ENCODE results near the gene DPT. TPM values are rescaled to one million over a fixed set of nuclear protein-coding genes. Genes with fewer than 3 reads are reported as not detected.

DPT gene
- not detected in 2 replicates for total RNA-seq
- not detected in 2 replicates for polyA plus RNA-seq
- not detected in 2 replicates for polyA plus RNA-seq (2011; cell fraction: cytosol; rRNA removed)
- polyA plus RNA-seq (2011; cell fraction: nucleus; rRNA removed): not detected in 2 replicates
- not detected in 2 replicates for polyA plus RNA-seq (2012)
- polyA minus RNA-seq: not detected in 2 replicates
- polyA minus RNA-seq (2011; cell fraction: cytosol; rRNA and poly(A)+ RNA removed): not detected
- polyA minus RNA-seq (2011; cell fraction: nucleus; rRNA and poly(A)+ RNA removed): not detected in 2 replicates
- not detected for Bru-seq, nascent RNA
- BruChase-seq, experiment 1, labeled RNA remaining after a 6-hour chase: not detected
- not detected for BruChase-seq, experiment 2, labeled RNA remaining after a 2-hour chase
- long read RNA-seq: 0 reads

GRCh38 chr1:168728473-168729404 lies at the start of gene DPT:
TSS of gene DPT (minus strand) at chr1:168729206. CDS start at chr1:168729174, 32 bp downstream.
- POLR2A ChIA-PET: no interaction called here
- CTCF ChIA-PET: interaction anchor here (1.9 kb wide), 1 partner anchor 620 kb away, joined by 4 read pairs; no protein-coding TSS in a partner anchor

More at GRCh38 chr1:168728473-168729404, at the start of gene DPT:
- no peak within 1 kb of the TSS for H3K27ac ChIP-seq (ENCODE audit: insufficient read depth, low read depth, low read length)
- H3K4me3 ChIP-seq (replicated peaks in 1 of 3; ENCODE audit: insufficient read depth in 1 of 3, low read depth in 1 of 3, low read length in 3 of 3): no peak within 1 kb of the TSS
- H3K27me3 ChIP-seq (ENCODE audit: control insufficient read depth in 2 of 2, insufficient read depth in 2 of 2, low read length in 2 of 2): no peaks in the 10 kb centered on the region
- BruUV-seq (replicated peaks): no TSS peak
- H3K9me1 ChIP-seq (replicated peaks; ENCODE audit: control insufficient read depth, extremely low read depth, insufficient read depth, low read length): no peaks in the 10 kb centered on the region
- no peaks in the 10 kb centered on the region for H3K36me3 ChIP-seq (ENCODE audit: control insufficient read depth in 2 of 2, extremely low read depth in 1 of 2, insufficient read depth in 2 of 2, low read length in 2 of 2)
- no peaks in the 10 kb centered on the region for H3K9me3 ChIP-seq (replicated peaks; ENCODE audit: control insufficient read depth, insufficient read depth, low read length)
- intact Hi-C loops (cut with micrococcal nuclease): no loop called here
- TF ChIP-seq MAX (IDR thresholded peaks at IDR 0.05; ENCODE audit: insufficient read depth, insufficient read length) (no peak), POLR2A (IDR thresholded peaks at IDR 0.05; ENCODE audit: low read depth, low read length) (no peak), GATA2 (IDR thresholded peaks at IDR 0.05; ENCODE audit: insufficient read depth, insufficient read length, low read depth, low read length) (no peak), FOS (IDR thresholded peaks at IDR 0.05; ENCODE audit: borderline replicate concordance, insufficient read depth, low read length) (no peak), JUN (IDR thresholded peaks at IDR 0.05; ENCODE audit: borderline replicate concordance, insufficient read depth, insufficient read length, low read depth) (no peak), CTCF (IDR thresholded peaks at IDR 0.05; ENCODE audit: extremely low read depth in 1 of 2, insufficient read depth in 1 of 2, low read depth in 1 of 2, low read length in 2 of 2) (no peak), POLR2AphosphoS5 (IDR thresholded peaks at IDR 0.05; ENCODE audit: insufficient read depth, low read depth, low read length) (no peak), EZH2 (IDR thresholded peaks at IDR 0.05; ENCODE audit: borderline replicate concordance, low read depth, low read length, severe bottlenecking) (no peak), MYC (IDR thresholded peaks at IDR 0.05; ENCODE audit: low read depth, low read length) (no peak)
- no peaks in the 10 kb centered on the region for H3K79me2 ChIP-seq (ENCODE audit: control insufficient read depth, insufficient read depth, low read length)
- DNase-seq (ENCODE audit: low read depth, low spot score) (no peak), FAIRE-seq (no peak)
- dilution Hi-C loops (cut with MboI; ENCODE audit: extremely low pct_ligation_motif_present, low sequenced_read_pairs): no loop called here
- no peak within 1 kb of the TSS for H2AFZ ChIP-seq (ENCODE audit: low read depth, low read length)
- no peaks in the 10 kb centered on the region for H3K4me1 ChIP-seq (ENCODE audit: control insufficient read depth, extremely low read depth, insufficient read depth, low read length)
- H3K4me2 ChIP-seq (ENCODE audit: insufficient read depth, low read length): no peak within 1 kb of the TSS
- H4K20me1 ChIP-seq (replicated peaks; ENCODE audit: control insufficient read depth, extremely low read depth, insufficient read depth, low read length): no peaks in the 10 kb centered on the region
- no peak within 1 kb of the TSS for H3K9ac ChIP-seq (replicated peaks; ENCODE audit: extremely low read depth, insufficient read depth, low read length)
